Activated CD8-positive, alpha-beta memory T cell treated with anti-CD3 and anti-CD28 coated beads, Interleukin-2, amount 50 U/mL, for 1 hour (primary cell): ENCODE data around the gene CENPP.

Experiments used
- DNase-seq: peaks from one replicate; pipeline ENCODE4 v3.0.0-alpha.2; 2020; ENCODE audit errors: extremely low read depth

The CENPP gene

GRCh38 chr9:92508018-92508820 lies 182.5 kb downstream of the CENPP start:
- DNase-seq = no peak

- no peak for DNase-seq
Measured at GRCh38 chr9:92509050-92509449, 183.3 kb downstream of the CENPP start.

- DNase-seq = no peak
Measured at GRCh38 chr9:92510747-92511146, 185.0 kb downstream of the CENPP start.

- no peak for DNase-seq
Measured at GRCh38 chr9:92512622-92513021, 186.9 kb downstream of the CENPP start.

- DNase-seq = no peak
Measured at GRCh38 chr9:92513349-92513748, 187.6 kb downstream of the CENPP start.

GRCh38 chr9:92514635-92515034 lies 188.9 kb downstream of the CENPP start:
- DNase-seq = no peak

GRCh38 chr9:92516521-92516920 lies 190.8 kb downstream of the CENPP start:
- no peak for DNase-seq

GRCh38 chr9:92517046-92517445 lies 191.3 kb downstream of the CENPP start:
- no peak for DNase-seq

- DNase-seq = no peak
Measured at GRCh38 chr9:92518199-92518598, 192.4 kb downstream of the CENPP start.

GRCh38 chr9:92520837-92521236 lies 195.1 kb downstream of the CENPP start:
- DNase-seq = no peak

- no peak for DNase-seq
Measured at GRCh38 chr9:92522983-92523970, 197.5 kb downstream of the CENPP start.

- DNase-seq = no peak
Measured at GRCh38 chr9:92524881-92525280, 199.1 kb downstream of the CENPP start.

- DNase-seq = no peak
Measured at GRCh38 chr9:92525306-92525705, 199.6 kb downstream of the CENPP start.

- no peak for DNase-seq
Measured at GRCh38 chr9:92527291-92527828, 201.6 kb downstream of the CENPP start.

GRCh38 chr9:92527832-92528521 lies 202.2 kb downstream of the CENPP start:
- no peak for DNase-seq

GRCh38 chr9:92528522-92528849 lies 202.7 kb downstream of the CENPP start:
- DNase-seq = no peak

- no peak for DNase-seq
Measured at GRCh38 chr9:92529124-92529523, 203.4 kb downstream of the CENPP start.

- DNase-seq = no peak
Measured at GRCh38 chr9:92530893-92531292, 205.1 kb downstream of the CENPP start.

GRCh38 chr9:92534204-92534603 lies 208.5 kb downstream of the CENPP start:
- DNase-seq = no peak

GRCh38 chr9:92534674-92535073 lies 208.9 kb downstream of the CENPP start:
- no peak for DNase-seq

- no peak for DNase-seq
Measured at GRCh38 chr9:92535940-92536850, 210.4 kb downstream of the CENPP start, which contains the start of gene ECM2. Gene ECM2, minus strand, starts transcription at chr9:92535990. Its CDS starts 13,124 bp downstream, at chr9:92522866.
